Trophoblast cell (in vitro differentiated cells and primary cell): Measurements from ENCODE around the gene TNRC6C.

Source experiments
- DNase-seq, 2 donors: peaks; one replicate each; pipeline ENCODE4 v3.0.0-alpha.2; 2016
- H2AFZ ChIP-seq: 2 replicates; pipeline ENCODE4 v1.6.1; 2013; ENCODE audit warnings: low read length, moderate library complexity, mild to moderate bottlenecking; ENCODE audit not compliant: insufficient read depth, poor library complexity
- H2AK5ac ChIP-seq: 2 replicates; pipeline ENCODE4 v1.6.1; 2013; ENCODE audit warnings: mild to moderate bottlenecking, low read length
- H2BK120ac ChIP-seq: 2 replicates; pipeline ENCODE4 v1.6.1; 2013; ENCODE audit warnings: low read length, mild to moderate bottlenecking, moderate library complexity; ENCODE audit not compliant: insufficient read depth, poor library complexity
- H2BK12ac ChIP-seq: 2 replicates; pipeline ENCODE4 v1.6.1; 2013; ENCODE audit warnings: mild to moderate bottlenecking, low read length, moderate library complexity
- H2BK5ac ChIP-seq: 2 replicates; pipeline ENCODE4 v1.6.1; 2013; ENCODE audit warnings: low read length, low read depth, moderate library complexity, mild to moderate bottlenecking; ENCODE audit not compliant: poor library complexity
- H3K14ac ChIP-seq: 2 replicates; pipeline ENCODE4 v1.6.1; 2013; ENCODE audit warnings: mild to moderate bottlenecking, low read length
- H3K18ac ChIP-seq: 2 replicates; pipeline ENCODE4 v1.6.1; 2013; ENCODE audit warnings: mild to moderate bottlenecking, low read length
- H3K23ac ChIP-seq: 2 replicates; pipeline ENCODE4 v1.6.1; 2013; ENCODE audit warnings: low read length
- H3K27ac ChIP-seq: 2 replicates; pipeline ENCODE4 v1.5.1; 2013; ENCODE audit warnings: low read depth, mild to moderate bottlenecking, inconsistent platforms, low read length, moderate library complexity
- H3K27me3 ChIP-seq: 2 replicates; pipeline ENCODE4 v1.6.1; 2013; ENCODE audit warnings: inconsistent platforms, mild to moderate bottlenecking, low read length, moderate library complexity; ENCODE audit not compliant: insufficient read depth
- H3K36me3 ChIP-seq, 2 experiments: 1 replicate in 1 of 2; 2 replicates in 1 of 2; pipeline ENCODE4 v1.6.1; 2013; ENCODE audit warnings: low read length in 2 of 2, mild to moderate bottlenecking in 2 of 2, moderate library complexity in 1 of 2; ENCODE audit not compliant: insufficient read depth in 2 of 2, control insufficient read depth in 1 of 2
- H3K4ac ChIP-seq: 2 replicates; pipeline ENCODE4 v1.6.1; 2013; ENCODE audit warnings: low read depth, mild to moderate bottlenecking, low read length, moderate library complexity
- H3K4me1 ChIP-seq, 2 experiments: 1 replicate in 1 of 2; 2 replicates in 1 of 2; pipeline ENCODE4 v1.6.1; 2013; ENCODE audit warnings: low read length in 2 of 2, mild to moderate bottlenecking in 2 of 2, moderate library complexity in 1 of 2; ENCODE audit not compliant: insufficient read depth in 2 of 2, control insufficient read depth in 1 of 2
- H3K4me2 ChIP-seq: 2 replicates; pipeline ENCODE4 v1.6.1; 2013; ENCODE audit warnings: inconsistent platforms, mild to moderate bottlenecking, low read length, moderate library complexity
- H3K4me3 ChIP-seq: 2 replicates; pipeline ENCODE4 v1.5.1; 2013; ENCODE audit warnings: mild to moderate bottlenecking, low read depth, low read length, inconsistent platforms
- H3K79me1 ChIP-seq: one replicate; pipeline ENCODE4 v1.6.1; 2013; ENCODE audit warnings: low read length
- H3K79me2 ChIP-seq: 2 replicates; pipeline ENCODE4 v1.6.1; 2013; ENCODE audit warnings: low read length, mild to moderate bottlenecking; ENCODE audit not compliant: control insufficient read depth, insufficient read depth, poor library complexity
- H3K9ac ChIP-seq: 2 replicates; pipeline ENCODE4 v1.6.1; 2013; ENCODE audit warnings: mild to moderate bottlenecking, low read length
- H3K9me3 ChIP-seq: 2 replicates; pipeline ENCODE4 v1.6.1; 2013; ENCODE audit warnings: low read depth, mild to moderate bottlenecking, control low read depth, inconsistent platforms, low read length; ENCODE audit not compliant: insufficient read depth
- H4K12ac ChIP-seq: 2 replicates; pipeline ENCODE4 v1.6.1; 2013; ENCODE audit warnings: low read depth, mild to moderate bottlenecking, low read length, moderate library complexity
- H4K8ac ChIP-seq: 2 replicates; pipeline ENCODE4 v1.6.1; 2013; ENCODE audit warnings: low read depth, mild to moderate bottlenecking, low read length, moderate library complexity
- H4K91ac ChIP-seq: one replicate; pipeline ENCODE4 v1.6.1; 2013; ENCODE audit warnings: low read depth, mild to moderate bottlenecking, low read length, moderate library complexity
- WGBS: extraction: QIAGEN DNeasy Blood & Tissue Kit; methylation state at CpG from one replicate; pipeline ENCODE4 v1.1.7; 2013; ENCODE audit warnings: missing lambda C conversion rate; ENCODE audit not compliant: insufficient read length, insufficient coverage; ENCODE audit errors: extremely low coverage; 5-methylcytosine and 5-hydroxymethylcytosine counted together

The TNRC6C gene

DNA sequence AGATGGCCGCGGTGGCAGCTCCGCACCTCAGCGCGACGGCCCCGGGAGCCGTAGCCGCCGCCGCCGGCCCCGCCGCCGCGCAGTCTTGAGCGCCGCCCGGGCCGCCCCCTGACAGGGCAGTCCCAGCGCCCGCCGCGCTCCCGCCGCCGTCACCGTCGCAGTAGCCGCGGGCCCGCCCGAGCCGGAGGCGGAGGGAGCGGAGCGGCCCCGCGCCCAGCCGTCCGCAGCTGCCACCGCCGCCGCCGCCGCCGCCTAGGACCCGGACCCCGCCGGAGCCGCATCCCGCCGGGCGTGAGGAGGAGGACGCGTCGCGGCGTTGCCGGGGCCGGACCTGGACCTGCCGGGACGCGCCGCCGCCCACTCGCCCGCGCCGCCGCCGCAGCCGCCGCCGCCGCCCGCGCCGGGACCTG lies 218 bp downstream of the TNRC6C start:
- Histone ChIP-seq H3K4me3 (peak overlapping the region; percentile 83), H3K4me1 (peaks cover 15 to 17% of the 10 kb centered on the region in 2 experiments), H2AFZ (peak overlapping the region; percentile 92), H3K18ac (peak overlapping the region; percentile 75), H3K27me3 (peaks cover 32% of the 10 kb centered on the region), H3K23ac (no peak overlapping the region), H3K27ac (no peak overlapping the region), H4K12ac (peak overlapping the region; percentile 50), H2BK12ac (no peak overlapping the region), H3K9ac (no peak overlapping the region), H2AK5ac (no peak overlapping the region), H3K79me2 (peaks cover 2% of the 10 kb centered on the region), H4K8ac (peak overlapping the region; percentile 43), H3K36me3 (no peaks in the 10 kb centered on the region), H3K14ac (peak overlapping the region; percentile 64), H3K4me2 (peak overlapping the region; percentile 95), H4K91ac (peak overlapping the region; percentile 75), H3K4ac (no peak overlapping the region), H2BK5ac (no peak overlapping the region), H2BK120ac (no peak overlapping the region), H3K9me3 (no peaks in the 10 kb centered on the region), H3K79me1 (peaks cover 3% of the 10 kb centered on the region)
- no peak for DNase-seq
- WGBS, result no CpG with 5 or more reads among the region's 79 CpGs

DNA sequence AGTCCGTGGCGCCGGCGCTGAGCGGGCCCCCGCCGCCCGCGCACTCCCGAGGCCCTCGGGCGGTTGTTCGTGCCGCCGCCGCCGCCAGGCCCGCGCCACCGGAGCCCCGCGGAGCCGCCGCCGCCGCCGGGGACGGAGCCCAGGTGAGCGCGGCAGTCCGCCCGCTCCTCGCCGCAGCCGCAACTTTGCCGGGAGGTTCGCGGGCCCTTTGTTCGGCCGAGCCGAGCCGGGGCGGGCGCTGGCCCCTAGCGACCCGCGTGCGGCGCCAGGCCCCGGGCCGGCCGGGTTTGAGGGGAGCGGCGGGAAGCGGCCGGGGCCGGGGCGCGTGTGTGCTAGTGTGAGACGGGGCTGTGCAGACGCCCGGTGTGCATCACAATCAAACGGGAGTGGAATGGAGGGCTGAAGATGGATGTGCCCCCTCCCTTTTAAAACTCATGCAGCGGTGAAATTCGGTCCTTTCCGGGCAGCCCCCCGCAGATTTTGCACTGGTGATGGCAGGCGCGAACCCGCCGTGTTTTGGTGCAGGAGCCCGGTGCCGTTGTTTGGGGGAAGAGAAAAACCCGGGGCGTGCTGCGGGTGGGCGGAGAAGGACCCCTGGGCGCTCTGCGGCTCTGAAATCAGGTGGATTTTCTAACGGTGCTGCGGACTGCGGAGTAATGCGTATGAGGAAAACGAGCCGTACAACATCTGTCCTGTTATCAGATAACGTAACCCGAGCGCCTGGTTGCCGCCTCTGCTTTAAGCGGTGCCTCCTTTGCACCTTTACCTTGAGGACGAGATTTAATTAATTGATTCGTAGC lies 823 bp downstream of the TNRC6C start:
- Histone ChIP-seq H3K4me3 (peak overlapping the region; percentile 83), H4K91ac (no peak overlapping the region), H3K9me3 (no peaks in the 10 kb centered on the region), H3K9ac (no peak overlapping the region), H3K27me3 (peaks cover 32% of the 10 kb centered on the region), H2BK5ac (no peak overlapping the region), H3K79me2 (peaks cover 2% of the 10 kb centered on the region), H3K79me1 (peaks cover 3% of the 10 kb centered on the region), H3K4ac (no peak overlapping the region), H4K12ac (peak overlapping the region; percentile 49), H2AFZ (no peak overlapping the region), H3K36me3 (no peaks in the 10 kb centered on the region), H4K8ac (peak overlapping the region; percentile 11), H3K18ac (no peak overlapping the region), H3K4me2 (peak overlapping the region; percentile 95), H3K14ac (no peak overlapping the region), H3K4me1 (peaks cover 15 to 17% of the 10 kb centered on the region in 2 experiments), H2BK12ac (no peak overlapping the region), H2AK5ac (no peak overlapping the region), H2BK120ac (no peak overlapping the region), H3K23ac (no peak overlapping the region), H3K27ac (no peak overlapping the region)
- WGBS, result no CpG with 5 or more reads among the region's 92 CpGs
- DNase-seq, result no peak

DNA sequence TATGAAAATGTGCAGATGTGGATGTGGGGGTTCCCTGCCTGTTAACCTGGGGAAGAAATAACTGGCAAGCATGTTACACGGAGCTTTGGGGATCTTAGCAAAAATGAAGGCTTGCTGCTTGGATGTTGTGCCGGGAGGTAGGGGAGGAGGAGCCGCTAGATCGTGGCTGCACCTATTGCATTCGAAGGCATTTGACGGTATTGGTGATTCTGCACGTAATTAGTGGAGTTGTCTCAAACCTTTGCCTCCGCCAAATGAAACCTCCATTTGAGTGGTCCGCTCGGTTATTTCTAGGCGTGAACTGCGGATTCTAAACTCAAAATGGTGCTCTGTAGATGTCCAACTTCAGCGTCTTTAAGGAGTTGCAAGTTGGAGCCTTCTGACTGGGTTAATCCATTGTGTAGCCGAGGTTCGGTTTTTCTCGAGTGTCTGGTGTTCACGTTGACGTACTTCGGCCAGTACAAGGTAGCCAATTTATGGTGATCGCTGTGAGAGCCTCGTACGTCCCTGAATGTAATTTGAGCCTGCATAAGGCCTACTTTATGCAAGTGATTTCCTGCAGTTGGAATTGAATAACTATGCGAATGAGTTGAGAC lies 1.5 kb downstream of the TNRC6C start:
- peaks cover 15 to 17% of the 10 kb centered on the region in 2 experiments for H3K4me1 ChIP-seq

DNA sequence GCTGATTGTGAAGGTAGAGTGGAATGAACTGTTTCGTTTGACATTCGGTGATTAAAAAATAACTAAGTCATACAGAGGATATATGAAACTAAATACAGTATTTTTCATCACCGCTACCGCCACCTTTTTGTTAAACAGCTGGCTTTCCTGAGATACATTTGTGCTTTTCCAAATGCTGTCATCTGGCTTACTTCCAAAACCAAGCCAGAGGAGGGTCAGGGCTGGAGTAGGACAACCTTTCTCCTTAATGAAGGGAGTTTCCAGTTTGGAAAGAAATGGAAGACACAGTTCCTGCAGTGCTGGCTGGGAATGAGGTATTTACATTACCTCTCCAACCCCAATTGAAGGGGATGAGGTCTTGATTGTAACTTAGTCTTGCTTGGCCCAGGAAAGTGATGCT lies 3.2 kb downstream of the TNRC6C start:
- no peak for DNase-seq
- Histone ChIP-seq H3K27ac (no peak overlapping the region), H3K4me3 (no peak overlapping the region), H3K79me1 (peaks cover 3% of the 10 kb centered on the region), H3K4me2 (no peak overlapping the region), H3K4me1 (peaks cover 15 to 17% of the 10 kb centered on the region in 2 experiments), H2AK5ac (no peak overlapping the region), H3K27me3 (peaks cover 30% of the 10 kb centered on the region), H2BK12ac (no peak overlapping the region), H3K14ac (no peak overlapping the region), H3K9ac (no peak overlapping the region), H2BK120ac (no peak overlapping the region), H3K9me3 (no peaks in the 10 kb centered on the region), H4K91ac (no peak overlapping the region), H3K18ac (no peak overlapping the region), H3K23ac (no peak overlapping the region), H2AFZ (no peak overlapping the region), H3K79me2 (peaks cover 2% of the 10 kb centered on the region), H4K8ac (no peak overlapping the region), H2BK5ac (no peak overlapping the region), H3K4ac (no peak overlapping the region), H4K12ac (no peak overlapping the region), H3K36me3 (no peaks in the 10 kb centered on the region)
- no CpG with 5 or more reads among the region's 4 CpGs for WGBS

More for the DNA sequence above, 1.5 kb downstream of the TNRC6C start:
- Histone ChIP-seq H4K91ac (no peak overlapping the region), H2BK12ac (no peak overlapping the region), H4K8ac (no peak overlapping the region), H3K4me3 (peak overlapping the region; percentile 83), H3K9ac (no peak overlapping the region), H3K79me2 (peaks cover 2% of the 10 kb centered on the region), H3K79me1 (peaks cover 3% of the 10 kb centered on the region), H3K4me2 (peak overlapping the region; percentile 95), H2BK120ac (no peak overlapping the region), H2AFZ (no peak overlapping the region), H3K36me3 (no peaks in the 10 kb centered on the region), H3K27ac (no peak overlapping the region), H2BK5ac (no peak overlapping the region), H3K14ac (no peak overlapping the region), H3K27me3 (peaks cover 32% of the 10 kb centered on the region), H3K23ac (peak overlapping the region; percentile 64), H3K4ac (no peak overlapping the region), H3K18ac (no peak overlapping the region), H3K9me3 (no peaks in the 10 kb centered on the region), H2AK5ac (no peak overlapping the region), H4K12ac (no peak overlapping the region)
- DNase-seq, result no peak
- no CpG with 5 or more reads among the region's 23 CpGs for WGBS
